Measurements from ENCODE around the gene ZNF780B.
A peak's percentile ranks its signal among the peaks of the same experiment; 100 is the strongest.

ZNF780B gene

DNA sequence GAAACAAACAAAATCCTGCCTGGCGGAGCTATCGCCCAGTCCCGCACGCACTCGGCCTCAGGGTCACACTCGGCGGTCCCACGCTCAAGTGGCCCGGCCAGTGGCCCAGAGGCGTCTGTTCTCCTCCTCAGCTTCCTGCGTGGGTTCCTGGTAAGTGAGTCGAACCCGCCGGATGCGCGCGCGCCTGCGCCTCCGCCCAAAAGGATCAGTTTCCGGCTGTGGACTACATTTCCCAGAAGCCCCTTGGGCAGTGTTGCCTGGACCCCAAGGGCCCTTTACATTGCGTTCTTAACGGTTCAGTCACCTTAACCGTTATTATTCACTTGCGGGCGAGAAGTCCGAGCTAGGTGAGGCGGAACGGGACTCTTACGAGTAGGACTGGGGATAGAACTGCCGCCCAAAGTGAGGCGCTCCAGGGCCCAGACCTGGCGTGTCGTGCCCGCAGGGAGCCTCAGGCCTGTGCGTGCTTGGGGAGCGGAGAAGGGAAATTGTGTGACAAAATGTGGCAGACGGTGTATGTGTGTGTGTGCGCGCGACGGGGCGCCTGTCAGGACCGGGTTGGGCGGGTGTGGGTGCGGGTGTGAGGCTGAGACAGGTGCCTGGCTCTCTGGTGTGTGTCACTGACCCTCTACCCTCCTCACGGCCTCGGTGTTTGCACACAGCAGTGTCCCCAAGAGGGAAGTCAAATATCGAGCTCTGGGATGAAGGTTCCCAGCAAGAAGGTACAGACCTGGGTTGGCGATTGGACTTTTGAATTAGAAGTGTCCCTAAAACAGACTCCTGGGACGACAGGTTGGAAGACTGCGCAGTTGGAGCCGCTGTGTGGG is 59.0 kb downstream of the ZNF780B start, which contains the start of gene ZNF546:
Gene ZNF546 (plus strand): TSS at position 250 of the 827 bp plus-strand sequence. CDS start 1,267 bp downstream, outside the sequence.
- H3K27ac ChIP-seq = peak within 1 kb of the TSS; percentile 77 to 92 (median 83)
- H3K9ac ChIP-seq = peak within 1 kb of the TSS; percentile 79 to 89 (median 83)
- H3K4me2 ChIP-seq = peak within 1 kb of the TSS; percentile 81 to 99 (median 85)
- H3K27me3 ChIP-seq = no peaks in the 10 kb centered on the region
- H3K9me3 ChIP-seq (replicated peaks in 1 of 11) = peaks cover 20 to 31% (median 28%) of the 10 kb centered on the region in 11 experiments
- peaks cover 11 to 21% (median 16%) of the 10 kb centered on the region in 10 experiments for H3K4me1 ChIP-seq
- H3K4me3 ChIP-seq = peak within 1 kb of the TSS; percentile 61 to 80 (median 70)
- no peaks in the 10 kb centered on the region for H4K20me1 ChIP-seq
- TF ChIP-seq Cebpa-rat (IDR thresholded peaks at IDR 0.05) = no peak
- peaks cover 13 to 40% (median 22%) of the 10 kb centered on the region in 11 experiments for H3K36me3 ChIP-seq

DNA sequence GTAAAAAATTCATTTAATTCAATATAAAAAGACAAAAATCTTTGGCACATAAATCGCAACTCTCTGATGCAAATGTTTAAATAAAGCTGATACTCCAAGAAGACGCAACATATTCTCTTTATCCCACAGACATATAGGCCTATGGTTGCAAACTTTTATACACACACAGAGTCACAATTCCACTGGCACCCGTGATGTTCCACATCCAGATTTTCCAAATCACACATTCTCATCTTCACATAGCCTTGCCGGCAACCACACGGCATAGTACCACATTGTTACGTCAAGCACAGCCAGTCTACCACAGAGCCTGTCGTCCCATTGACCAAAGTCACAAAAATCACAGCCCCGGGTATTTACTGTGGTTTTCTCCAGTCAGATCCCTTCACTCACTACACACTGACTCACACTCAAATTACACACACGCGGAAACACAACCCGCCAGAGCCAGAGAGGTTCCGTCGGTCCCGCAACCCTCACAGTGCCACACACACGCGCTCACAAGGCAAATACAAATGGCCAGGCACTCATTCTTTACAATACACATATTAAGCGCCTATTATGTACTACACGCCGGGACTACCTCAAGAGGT is 59.7 kb downstream of the ZNF780B start:
- no peak for TF ChIP-seq Cebpa-rat (IDR thresholded peaks at IDR 0.05)
- H3K9me3 ChIP-seq (replicated peaks in 1 of 11) = peaks cover 20 to 31% (median 28%) of the 10 kb centered on the region in 11 experiments
- H3K27me3 ChIP-seq = no peaks in the 10 kb centered on the region
- peak overlapping the region; percentile 79 to 89 (median 83) for H3K9ac ChIP-seq
- H3K4me1 ChIP-seq = peaks cover 11 to 24% (median 16%) of the 10 kb centered on the region in 10 experiments
- peaks cover 0 to 2% (median 0%) of the 10 kb centered on the region in 11 experiments; a peak in 4 of 22 replicates for H4K20me1 ChIP-seq
- H3K4me3 ChIP-seq = peak overlapping the region; percentile 61 to 80 (median 70)
- peak overlapping the region; percentile 77 to 92 (median 83) for H3K27ac ChIP-seq
- peaks cover 13 to 44% (median 24%) of the 10 kb centered on the region in 11 experiments for H3K36me3 ChIP-seq
- H3K4me2 ChIP-seq = peak overlapping the region; percentile 81 to 99 (median 85)

DNA sequence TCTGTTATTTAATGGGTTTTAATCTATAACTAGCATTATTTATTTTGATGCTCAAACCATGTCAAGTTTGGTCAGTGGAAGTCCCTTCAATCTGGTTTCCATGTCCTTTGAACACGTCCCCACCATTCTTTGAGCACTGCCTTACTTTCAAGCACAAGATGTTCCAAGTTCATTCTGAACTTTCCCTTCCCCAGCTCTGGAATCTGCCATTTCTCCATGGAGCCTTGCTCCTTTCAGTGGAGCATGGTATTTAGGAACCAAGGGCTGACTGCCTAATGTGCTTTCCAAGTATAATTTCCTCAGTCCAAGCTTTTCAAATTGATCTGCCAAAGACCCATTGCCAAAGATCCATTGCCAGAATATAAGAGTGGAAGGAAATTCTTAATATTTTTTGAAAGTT is 60.2 kb downstream of the ZNF780B start:
- peaks cover 0 to 8% (median 3%) of the 10 kb centered on the region in 11 experiments; a peak in 4 of 22 replicates for H4K20me1 ChIP-seq
- peak overlapping the region; percentile 61 to 80 (median 70) for H3K4me3 ChIP-seq
- H3K27me3 ChIP-seq = no peaks in the 10 kb centered on the region
- peak overlapping the region; percentile 81 to 99 (median 85) for H3K4me2 ChIP-seq
- peaks cover 13 to 46% (median 24%) of the 10 kb centered on the region in 11 experiments for H3K36me3 ChIP-seq
- H3K9ac ChIP-seq = peak overlapping the region; percentile 79 to 89 (median 83); a peak in 18 of 22 replicates
- peaks cover 11 to 27% (median 16%) of the 10 kb centered on the region in 10 experiments for H3K4me1 ChIP-seq
- peaks cover 20 to 31% (median 28%) of the 10 kb centered on the region in 11 experiments for H3K9me3 ChIP-seq (replicated peaks in 1 of 11)
- H3K27ac ChIP-seq = peak overlapping the region in 6 of 11 experiments; percentile 77 to 92 (median 84); a peak in 6 of 22 replicates
- no peak for TF ChIP-seq Cebpa-rat (IDR thresholded peaks at IDR 0.05)

DNA sequence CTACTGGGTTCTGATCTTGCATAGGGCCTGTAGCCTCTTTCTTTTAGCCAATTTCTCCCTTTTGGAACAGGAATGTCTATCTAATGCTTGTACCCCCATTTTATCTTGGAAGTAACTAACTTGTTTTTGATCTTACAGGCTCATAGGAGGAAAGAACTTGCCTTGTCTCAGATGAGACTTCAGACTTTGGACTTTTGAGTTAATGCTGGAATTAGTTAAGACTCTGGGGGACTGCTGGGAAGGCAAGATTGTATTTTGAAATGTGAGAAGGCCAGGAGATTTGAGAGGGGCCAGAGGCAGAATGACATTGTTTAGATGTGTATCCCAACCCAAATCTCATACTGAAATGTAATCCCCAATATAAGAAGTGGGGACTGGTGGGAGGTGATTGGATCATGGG is 61.7 kb downstream of the ZNF780B start:
- H3K9ac ChIP-seq = no peak overlapping the region
- no peak for TF ChIP-seq Cebpa-rat (IDR thresholded peaks at IDR 0.05)
- H3K4me1 ChIP-seq = peaks cover 11 to 27% (median 16%) of the 10 kb centered on the region in 10 experiments
- H3K4me3 ChIP-seq = peak overlapping the region in 1 of 10 experiments; percentile 14; a peak in 1 of 20 replicates
- H3K27ac ChIP-seq = no peak overlapping the region
- H4K20me1 ChIP-seq = peaks cover 0 to 12% (median 3%) of the 10 kb centered on the region in 11 experiments; a peak in 4 of 22 replicates
- H3K4me2 ChIP-seq = no peak overlapping the region
- no peaks in the 10 kb centered on the region for H3K27me3 ChIP-seq
- H3K9me3 ChIP-seq (replicated peaks in 1 of 11) = peaks cover 20 to 31% (median 28%) of the 10 kb centered on the region in 11 experiments
- H3K36me3 ChIP-seq = peaks cover 7 to 43% (median 24%) of the 10 kb centered on the region in 11 experiments; a peak in 21 of 22 replicates

DNA sequence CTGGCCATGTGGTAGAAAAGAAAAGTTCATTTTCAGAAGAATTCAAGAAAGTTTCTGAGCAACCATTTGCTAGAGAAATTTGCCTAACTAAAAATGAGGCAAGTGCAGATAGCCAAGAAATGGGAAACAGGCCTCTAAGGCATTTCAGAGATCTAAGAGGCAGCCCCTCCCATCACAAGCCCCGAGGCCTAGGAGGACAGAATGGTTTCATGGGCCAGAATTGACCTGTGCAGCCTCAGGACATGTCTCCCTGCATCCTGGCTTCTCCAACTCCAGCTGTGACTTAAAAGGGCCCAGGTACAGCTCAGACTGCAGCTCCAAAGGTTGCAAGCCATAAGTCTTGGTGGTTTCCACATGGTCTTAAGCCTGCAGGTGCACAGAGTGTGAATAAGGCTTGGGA is 62.4 kb downstream of the ZNF780B start:
- Histone ChIP-seq H3K9ac (no peak overlapping the region), H3K4me1 (peaks cover 11 to 27% (median 16%) of the 10 kb centered on the region in 10 experiments), H3K4me2 (no peak overlapping the region), H3K9me3 (replicated peaks in 1 of 11) (peaks cover 21 to 36% (median 33%) of the 10 kb centered on the region in 11 experiments), H3K4me3 (peak overlapping the region in 1 of 10 experiments; percentile 14; a peak in 1 of 20 replicates), H3K27me3 (no peaks in the 10 kb centered on the region), H4K20me1 (peaks cover 0 to 12% (median 3%) of the 10 kb centered on the region in 11 experiments; a peak in 4 of 22 replicates), H3K36me3 (peaks cover 10 to 50% (median 27%) of the 10 kb centered on the region in 11 experiments; a peak in 21 of 22 replicates), H3K27ac (no peak overlapping the region)
- TF ChIP-seq Cebpa-rat (IDR thresholded peaks at IDR 0.05) = no peak

DNA sequence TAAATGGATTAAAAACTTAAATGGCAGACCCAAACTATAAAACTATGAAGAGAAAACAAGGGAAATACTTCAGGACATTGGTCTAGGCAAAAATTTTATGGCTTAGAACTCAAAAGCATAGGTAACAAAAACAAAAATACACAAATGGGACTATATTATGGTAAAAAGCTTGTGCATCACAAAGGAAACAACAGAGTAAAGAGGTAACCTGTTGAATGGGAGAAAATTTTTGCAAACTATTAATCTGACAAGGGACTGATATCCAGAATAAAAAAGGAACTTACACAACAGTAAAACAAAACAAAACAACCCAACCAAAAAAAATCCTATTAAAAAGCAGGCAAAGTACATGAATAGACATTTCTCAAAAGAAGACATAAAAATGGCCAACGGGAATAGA is 68.4 kb downstream of the ZNF780B start:
- H3K9ac ChIP-seq = no peak overlapping the region
- no peak overlapping the region for H3K4me2 ChIP-seq
- H3K36me3 ChIP-seq = peaks cover 23 to 77% (median 52%) of the 10 kb centered on the region in 11 experiments
- peaks cover 0 to 12% (median 3%) of the 10 kb centered on the region in 11 experiments; a peak in 5 of 22 replicates for H4K20me1 ChIP-seq
- H3K27me3 ChIP-seq = no peaks in the 10 kb centered on the region
- no peak overlapping the region for H3K27ac ChIP-seq
- peaks cover 0 to 26% (median 0%) of the 10 kb centered on the region in 10 experiments; a peak in 5 of 20 replicates for H3K4me1 ChIP-seq
- no peak for TF ChIP-seq Cebpa-rat (IDR thresholded peaks at IDR 0.05)
- H3K4me3 ChIP-seq = no peak overlapping the region
- peaks cover 47 to 67% (median 64%) of the 10 kb centered on the region in 11 experiments for H3K9me3 ChIP-seq (replicated peaks in 1 of 11)

DNA sequence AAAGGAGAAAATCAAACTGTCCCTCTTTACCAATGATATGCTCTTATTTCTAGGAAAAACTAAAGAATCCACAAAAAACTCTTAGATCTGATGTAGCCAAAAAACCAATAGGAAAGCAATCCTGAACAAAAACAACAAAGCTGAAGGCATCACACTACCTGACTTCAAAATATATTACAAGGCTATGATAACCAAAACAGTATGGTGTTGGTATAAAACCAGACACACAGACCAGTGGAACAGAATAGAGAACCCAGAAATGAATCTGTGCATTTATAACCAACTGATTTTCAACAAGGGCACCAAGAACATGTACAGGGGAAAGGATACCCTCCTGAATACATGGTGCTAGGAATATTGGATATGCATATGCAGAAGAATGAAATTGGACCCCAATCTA is 68.9 kb downstream of the ZNF780B start:
- Histone ChIP-seq H3K9me3 (replicated peaks in 1 of 11) (peaks cover 52 to 71% (median 67%) of the 10 kb centered on the region in 11 experiments), H3K36me3 (peaks cover 27 to 77% (median 56%) of the 10 kb centered on the region in 11 experiments), H3K9ac (no peak overlapping the region), H3K4me3 (no peak overlapping the region; a peak in 1 of 20 replicates), H3K4me1 (peaks cover 0 to 26% (median 0%) of the 10 kb centered on the region in 10 experiments; a peak in 5 of 20 replicates), H3K4me2 (no peak overlapping the region), H4K20me1 (peaks cover 0 to 12% (median 3%) of the 10 kb centered on the region in 11 experiments; a peak in 5 of 22 replicates), H3K27ac (no peak overlapping the region), H3K27me3 (no peaks in the 10 kb centered on the region)
- no peak for TF ChIP-seq Cebpa-rat (IDR thresholded peaks at IDR 0.05)

DNA sequence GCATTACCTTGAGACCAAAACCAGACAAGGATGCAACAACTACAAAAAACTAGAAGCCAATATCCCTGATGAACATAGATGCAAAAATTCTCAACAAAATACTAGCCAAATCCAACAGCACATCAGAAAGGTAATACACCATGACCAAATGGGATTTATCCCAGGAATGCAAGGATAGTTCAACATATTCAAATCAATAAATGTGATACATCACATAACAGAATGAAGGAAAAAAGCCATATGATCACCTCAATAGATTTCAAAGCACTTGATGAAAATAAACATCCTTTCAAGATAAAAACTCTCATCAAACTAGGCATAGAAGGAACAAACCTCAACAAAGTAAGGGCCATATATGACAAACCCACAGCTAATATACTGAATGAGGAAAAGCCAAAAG is 69.4 kb downstream of the ZNF780B start:
- Histone ChIP-seq H3K4me1 (peaks cover 0 to 26% (median 0%) of the 10 kb centered on the region in 10 experiments; a peak in 5 of 20 replicates), H3K27ac (no peak overlapping the region), H3K36me3 (peaks cover 32 to 82% (median 61%) of the 10 kb centered on the region in 11 experiments), H4K20me1 (peaks cover 0 to 12% (median 4%) of the 10 kb centered on the region in 11 experiments; a peak in 5 of 22 replicates), H3K9me3 (replicated peaks in 1 of 11) (peaks cover 57 to 74% (median 68%) of the 10 kb centered on the region in 11 experiments), H3K4me3 (no peak overlapping the region; a peak in 1 of 20 replicates), H3K9ac (no peak overlapping the region), H3K4me2 (no peak overlapping the region), H3K27me3 (no peaks in the 10 kb centered on the region)
- no peak for TF ChIP-seq Cebpa-rat (IDR thresholded peaks at IDR 0.05)

Measured in BLaER1 treated with 17β-estradiol and CSF1 and Interleukin-3, amounts not matched to agents 10 nM and 100 nM (cell line).